ENCODE results near the gene LPXN. TPM values are rescaled to one million over a fixed set of nuclear protein-coding genes. Genes with fewer than 3 reads are reported as not detected.
A peak's percentile ranks its signal among the peaks of the same experiment; 100 is the strongest.

The LPXN gene
- total and polyA plus RNA-seq, 2 experiments from 2014 or later, result 134 to 164 TPM

DNA sequence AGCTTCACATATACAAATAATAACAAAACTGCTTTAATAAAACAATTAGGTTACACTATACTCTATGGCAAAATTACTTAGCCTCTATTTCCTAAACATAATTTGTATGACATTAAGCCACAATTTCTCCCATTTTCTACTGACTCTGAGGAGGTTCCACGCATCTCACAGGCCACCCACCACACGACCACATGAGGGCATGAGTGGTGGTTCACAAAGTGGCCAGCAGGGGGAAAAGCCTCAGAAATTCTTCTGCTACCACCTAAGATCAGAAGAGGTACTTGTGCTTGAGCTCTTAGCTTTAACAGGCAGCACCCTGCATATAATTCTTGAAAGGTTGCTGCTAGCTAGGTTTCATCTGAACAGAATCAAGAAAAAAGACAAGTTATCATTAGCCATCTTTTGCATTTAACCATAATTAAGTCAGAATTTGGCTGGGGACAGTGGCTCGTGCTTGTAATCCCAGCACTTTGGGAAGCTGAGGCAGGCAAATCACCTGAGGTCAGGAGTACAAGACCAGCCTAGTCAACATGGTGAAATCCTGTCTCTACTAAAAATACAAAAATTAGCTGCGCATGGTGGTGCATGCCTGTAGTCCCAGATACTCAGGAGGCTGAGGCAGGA is 7.7 kb downstream of the LPXN start:
- Histone ChIP-seq H3K4me3 (no peak overlapping the region), H3K9ac (peak overlapping the region; percentile 76; the same call in 1 of the 2 replicates), H3K27ac (peak overlapping the region; percentile 98), H3K9me3 (ENCODE audit: low read depth) (no peaks in the 10 kb centered on the region), H3K36me3 (ENCODE audit: low read depth) (peaks cover 53% of the 10 kb centered on the region), H3K4me1 (ENCODE audit: insufficient read depth) (peaks cover 63% of the 10 kb centered on the region), H3K79me2 (ENCODE audit: insufficient read depth) (peaks cover 90% of the 10 kb centered on the region), H3K27me3 (replicated peaks; ENCODE audit: insufficient read depth) (no peaks in the 10 kb centered on the region), H2AFZ (no peak overlapping the region), H3K4me2 (ENCODE audit: unreplicated experiment) (no peak overlapping the region), H3K9me2 (ENCODE audit: insufficient read depth) (no peaks in the 10 kb centered on the region), H3F3A (ENCODE audit: insufficient read depth) (peaks cover 65% of the 10 kb centered on the region), H4K20me1 (ENCODE audit: insufficient read depth) (no peaks in the 10 kb centered on the region)
- peak; percentile 74 for DNase-seq
- WGBS, 2 experiments (ENCODE audit: low coverage in 1 of 2, low lambda C conversion rate in 2 of 2, missing lambda C conversion rate in 2 of 2), result 45 to 47% methylated on average over 4 of the region's 4 CpGs
- no peak for TF ChIP-seq EZH2phosphoT487 (IDR thresholded peaks at IDR 0.05; ENCODE audit: insufficient read depth, low read depth)
- no peak for TF ChIP-seq EZH2 (IDR thresholded peaks at IDR 0.05; ENCODE audit: insufficient read depth, poor library complexity, severe bottlenecking)
- in situ Hi-C loops (cut with MboI), result no loop called here

DNA sequence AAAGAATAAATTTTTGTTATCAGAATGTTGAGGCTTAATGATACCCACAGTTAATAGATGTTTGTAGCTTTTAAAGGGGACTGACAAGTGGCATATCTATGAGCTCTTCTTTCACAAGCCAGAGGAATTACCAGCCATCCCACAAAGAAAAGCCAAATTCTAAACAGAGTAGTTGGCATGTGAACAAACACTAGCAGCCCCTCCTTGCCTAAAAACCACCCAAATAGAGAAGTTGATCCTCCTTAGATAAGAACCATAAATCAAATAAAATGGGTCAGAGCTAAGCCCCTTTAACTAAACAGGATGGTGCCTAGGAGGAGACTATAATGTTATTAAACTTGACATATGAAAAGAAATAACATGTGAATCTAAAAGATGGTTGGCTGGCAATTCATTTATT is 11.4 kb downstream of the LPXN start:
- peak; percentile 13 for DNase-seq
- in situ Hi-C loops (cut with MboI), result no loop called here

DNA sequence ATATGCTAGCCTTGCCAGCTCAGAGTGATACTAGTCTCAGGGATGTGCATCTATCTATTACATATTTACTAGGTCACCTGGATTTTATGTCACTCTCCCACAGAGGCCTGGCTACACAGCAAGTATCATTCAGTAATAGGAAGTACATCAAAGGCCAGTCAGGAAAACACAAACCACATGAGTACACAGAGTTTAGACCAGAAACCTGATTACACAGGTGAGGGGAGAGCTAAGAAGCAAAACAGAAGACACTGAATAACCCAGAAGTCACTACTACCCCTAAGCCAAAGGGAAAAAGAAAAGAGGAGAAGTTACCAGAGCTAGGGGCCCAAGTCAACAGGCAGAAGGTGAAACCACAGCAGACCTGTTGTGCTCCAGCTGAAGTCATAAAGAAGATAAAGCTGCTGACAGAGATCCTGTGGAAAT is 13.3 kb downstream of the LPXN start:
- Histone ChIP-seq H3K9me3 (ENCODE audit: low read depth) (no peaks in the 10 kb centered on the region), H3K79me2 (ENCODE audit: insufficient read depth) (peaks cover 91% of the 10 kb centered on the region), H4K20me1 (ENCODE audit: insufficient read depth) (no peaks in the 10 kb centered on the region), H3K9ac (peak overlapping the region; percentile 50; the same call in 1 of the 2 replicates), H3F3A (ENCODE audit: insufficient read depth) (peaks cover 50% of the 10 kb centered on the region), H3K4me3 (no peak overlapping the region), H2AFZ (no peak overlapping the region), H3K36me3 (ENCODE audit: low read depth) (peaks cover 52% of the 10 kb centered on the region), H3K9me2 (ENCODE audit: insufficient read depth) (no peaks in the 10 kb centered on the region), H3K4me1 (ENCODE audit: insufficient read depth) (peaks cover 64% of the 10 kb centered on the region), H3K27me3 (replicated peaks; ENCODE audit: insufficient read depth) (no peaks in the 10 kb centered on the region), H3K27ac (peak overlapping the region; percentile 62), H3K4me2 (ENCODE audit: unreplicated experiment) (peak overlapping the region; percentile 41)
- TF ChIP-seq EZH2phosphoT487 (IDR thresholded peaks at IDR 0.05; ENCODE audit: insufficient read depth, low read depth) (no peak), EZH2 (IDR thresholded peaks at IDR 0.05; ENCODE audit: insufficient read depth, poor library complexity, severe bottlenecking) (no peak)
- in situ Hi-C loops (cut with MboI), result no loop called here
- DNase-seq, result no peak

More for the DNA sequence above, 11.4 kb downstream of the LPXN start:
- H3K79me2 ChIP-seq (ENCODE audit: insufficient read depth), result peaks cover 91% of the 10 kb centered on the region
- H3K36me3 ChIP-seq (ENCODE audit: low read depth), result peaks cover 58% of the 10 kb centered on the region
- TF ChIP-seq EZH2phosphoT487 (IDR thresholded peaks at IDR 0.05; ENCODE audit: insufficient read depth, low read depth) (no peak), EZH2 (IDR thresholded peaks at IDR 0.05; ENCODE audit: insufficient read depth, poor library complexity, severe bottlenecking) (no peak)
- peaks cover 64% of the 10 kb centered on the region for H3F3A ChIP-seq (ENCODE audit: insufficient read depth)
- peak overlapping the region; percentile 42 for H3K4me3 ChIP-seq
- H3K27ac ChIP-seq, result peak overlapping the region; percentile 98
- peaks cover 78% of the 10 kb centered on the region for H3K4me1 ChIP-seq (ENCODE audit: insufficient read depth)
- no peaks in the 10 kb centered on the region for H3K9me3 ChIP-seq (ENCODE audit: low read depth)
- no peaks in the 10 kb centered on the region for H4K20me1 ChIP-seq (ENCODE audit: insufficient read depth)
- H3K9me2 ChIP-seq (ENCODE audit: insufficient read depth), result no peaks in the 10 kb centered on the region
- H3K9ac ChIP-seq, result peak overlapping the region; percentile 76
- H2AFZ ChIP-seq, result peak overlapping the region; percentile 58; the same call in 1 of the 2 replicates
- no peaks in the 10 kb centered on the region for H3K27me3 ChIP-seq (replicated peaks; ENCODE audit: insufficient read depth)
- peak overlapping the region; percentile 62 for H3K4me2 ChIP-seq (ENCODE audit: unreplicated experiment)

DNA sequence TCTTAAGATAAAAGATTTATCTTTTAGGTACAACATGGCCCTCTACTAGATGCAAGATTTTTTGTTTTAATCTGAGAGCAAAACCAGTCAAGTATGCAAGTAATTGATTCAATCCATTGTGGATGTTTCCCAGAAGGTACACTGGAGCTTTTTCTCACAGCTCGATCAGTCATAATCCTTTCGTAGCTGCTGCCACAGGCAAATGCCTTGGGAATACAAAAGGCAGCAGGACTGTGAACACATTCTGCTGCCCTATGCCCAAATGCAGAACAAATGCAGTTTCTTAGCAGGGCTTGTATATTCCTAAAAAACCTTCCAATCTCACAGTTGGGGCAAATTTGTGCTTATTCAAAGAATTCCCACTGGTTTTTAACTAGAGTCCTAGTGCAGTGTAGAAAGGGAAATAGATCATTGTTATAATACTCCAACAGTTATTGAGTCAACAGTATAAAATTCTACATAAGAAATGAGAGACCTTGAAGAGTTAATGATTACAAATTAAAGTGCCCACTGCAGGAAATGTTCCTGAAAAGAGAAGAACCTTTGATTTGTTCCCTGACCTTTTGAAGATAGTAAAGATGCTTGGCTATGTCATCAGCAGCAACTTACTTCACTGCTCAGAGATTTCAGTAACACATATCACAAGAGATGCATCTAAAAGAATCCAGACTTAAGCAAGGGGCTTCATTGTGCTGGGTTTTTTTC is 14.1 kb downstream of the LPXN start:
- peak; percentile 51 for DNase-seq
- peak overlapping the region; percentile 26; the same call in 1 of the 2 replicates for H3K4me3 ChIP-seq
- peaks cover 51% of the 10 kb centered on the region for H3K36me3 ChIP-seq (ENCODE audit: low read depth)
- peaks cover 56% of the 10 kb centered on the region for H3K4me1 ChIP-seq (ENCODE audit: insufficient read depth)
- no peaks in the 10 kb centered on the region for H3K9me2 ChIP-seq (ENCODE audit: insufficient read depth)
- TF ChIP-seq EZH2 (IDR thresholded peaks at IDR 0.05; ENCODE audit: insufficient read depth, poor library complexity, severe bottlenecking) (no peak), EZH2phosphoT487 (IDR thresholded peaks at IDR 0.05; ENCODE audit: insufficient read depth, low read depth) (no peak)
- H3K27ac ChIP-seq, result peak overlapping the region; percentile 62
- no peaks in the 10 kb centered on the region for H3K9me3 ChIP-seq (ENCODE audit: low read depth)
- H3K9ac ChIP-seq, result peak overlapping the region; percentile 50
- peaks cover 91% of the 10 kb centered on the region for H3K79me2 ChIP-seq (ENCODE audit: insufficient read depth)
- in situ Hi-C loops (cut with MboI), result no loop called here
- H3F3A ChIP-seq (ENCODE audit: insufficient read depth), result peaks cover 41% of the 10 kb centered on the region
- no peaks in the 10 kb centered on the region for H4K20me1 ChIP-seq (ENCODE audit: insufficient read depth)
- peak overlapping the region; percentile 41 for H3K4me2 ChIP-seq (ENCODE audit: unreplicated experiment)
- no peaks in the 10 kb centered on the region for H3K27me3 ChIP-seq (replicated peaks; ENCODE audit: insufficient read depth)
- 9 to 14% methylated on average over 2 of the region's 2 CpGs for WGBS, 2 experiments (ENCODE audit: low coverage in 1 of 2, low lambda C conversion rate in 2 of 2, missing lambda C conversion rate in 2 of 2)
- H2AFZ ChIP-seq, result peak overlapping the region; percentile 26
